Esophagus squamous epithelium (tissue), 4 donors: ENCODE results near the gene EIF1AY.

Source experiments
- CTCF ChIP-seq, 6 experiments: fragments of 450-650 bp in 4 of 6; fragments of 200-600 bp in 2 of 6; sonication (generic) in 2 of 6; IDR thresholded peaks; one replicate each; pipeline ENCODE4 v1.5.1; 2016 to 2019; ENCODE audit warnings: antibody characterized with exemption in 6 of 6, mild to moderate bottlenecking in 4 of 6, moderate library complexity in 4 of 6
- POLR2A ChIP-seq, 4 donors: fragments of 450-650 bp; IDR thresholded peaks; one replicate each; pipeline ENCODE4 v1.6.1; 2017; ENCODE audit warnings: antibody characterized with exemption in 4 of 4, mild to moderate bottlenecking in 4 of 4, moderate library complexity in 3 of 4

GRCh38 chrY:20538186-20538585, 37.4 kb upstream of the EIF1AY start:
- TF ChIP-seq CTCF (IDR thresholded peaks at IDR 0.05) = no peak
- no peak for TF ChIP-seq POLR2A (IDR thresholded peaks at IDR 0.05)
